K562 (cell line): Measurements from ENCODE around the gene GPN3. TPM values are rescaled to one million over a fixed set of nuclear protein-coding genes. Genes with fewer than 3 reads are reported as not detected.

Experiments
- CBFA2T2 ChIP-seq: fragments of 450-650 bp; conservative IDR thresholded peaks from 2 replicates; pipeline ENCODE4 v1.6.1; 2017; ENCODE audit warnings: mild to moderate bottlenecking
- CBFA2T3 ChIP-seq: fragments of 450-650 bp; IDR thresholded peaks from 2 replicates; pipeline ENCODE4 v1.6.1; 2017
- CEBPG ChIP-seq, 3 experiments: fragments of 200-800 bp in 1 of 3; sonication (Bioruptor generic) in 1 of 3; sonication (generic) in 1 of 3; formaldehyde crosslinking in 1 of 3; IDR thresholded peaks in 2 of 3; conservative IDR thresholded peaks in 1 of 3; 2 replicates each; pipeline versions ENCODE4 v1.6.1 to v1.8.0; 2016 to 2022; ENCODE audit warnings: missing compliant biosample characterization in 2 of 3, missing genetic modification characterization in 2 of 3, mild to moderate bottlenecking in 1 of 3, missing genetic modification reagents in 1 of 3
- CREM ChIP-seq: IDR thresholded peaks from 2 replicates; pipeline ENCODE4 v1.6.1; 2014; ENCODE audit warnings: antibody characterized with exemption, low read depth
- HDAC2 ChIP-seq: fragments of 450-650 bp; IDR thresholded peaks from 2 replicates; pipeline ENCODE4 v1.6.1; 2016; ENCODE audit warnings: mild to moderate bottlenecking
- KLF16 ChIP-seq: IDR thresholded peaks from 2 replicates; pipeline ENCODE4 v1.6.1; 2016; ENCODE audit warnings: antibody characterized with exemption
- NFE2L1 ChIP-seq: fragments of 450-650 bp; IDR thresholded peaks from 2 replicates; pipeline ENCODE4 v1.6.1; 2016; ENCODE audit warnings: missing genetic modification characterization, low read depth, mild to moderate bottlenecking, missing compliant biosample characterization, moderate library complexity, borderline replicate concordance
- NR2F6 ChIP-seq: fragments of 450-650 bp; formaldehyde crosslinking; IDR thresholded peaks from 2 replicates; pipeline ENCODE4 v1.4.0; 2020; ENCODE audit warnings: mild to moderate bottlenecking
- ZBTB7A ChIP-seq: IDR thresholded peaks from 2 replicates; pipeline ENCODE4 v1.6.1; 2011; ENCODE audit warnings: low read depth, mild to moderate bottlenecking, low read length, moderate library complexity, borderline replicate concordance; ENCODE audit not compliant: control insufficient read depth
- ZNF197 ChIP-seq: fragments of 200-800 bp; sonication (Bioruptor generic); IDR thresholded peaks from 2 replicates; pipeline ENCODE4 v1.6.1; 2016; ENCODE audit warnings: low read depth, missing genetic modification characterization, missing compliant biosample characterization
- polyA plus RNA-seq, 8 experiments: library from polyadenylated mRNA; depleted of rRNA in 4 of 8; stranded (reverse) in 5 of 8; unstranded in 3 of 8; fragments of >200 nt; fragmentation: Nextera tagmentation in 2 of 8; fragmentation: Illumina TruSeq in 1 of 8; extraction: Ambion mirVana in 2 of 8; extraction: Trizol in 1 of 8; gene quantifications; 2 replicates each; pipeline versions ENCODE4 v1.2.1 to v1.2.3, GENCODE V29; 2011 to 2014; ENCODE audit warnings: inconsistent platforms in 1 of 8, missing spikeins in 1 of 8
- total RNA-seq, 7 experiments: library from RNA; depleted of rRNA in 6 of 7; stranded (reverse); fragments of >200 nt in 6 of 7; fragmentation: Illumina TruSeq in 2 of 7; extraction: Trizol in 2 of 7; gene quantifications; 2 replicates each; pipeline versions ENCODE4 v1.2.1 to v1.2.3, GENCODE V29; 2011 to 2021; ENCODE audit warnings: low replicate concordance in 1 of 7
- TF ChIP-seq, protein P1 (sequence below): IDR thresholded peaks from 2 replicates; pipeline ENCODE4 v1.6.1; 2012; ENCODE audit warnings: low read depth, low read length, improper control_type of control experiment, borderline replicate concordance
- TF ChIP-seq, protein P2 (sequence below), 2 experiments: IDR thresholded peaks in 1 of 2; conservative IDR thresholded peaks in 1 of 2; 2 replicates each; pipeline ENCODE4 v1.6.1; 2016; ENCODE audit warnings: low read depth in 2 of 2, mild to moderate bottlenecking in 1 of 2, missing compliant biosample characterization in 1 of 2, missing genetic modification characterization in 1 of 2, moderate library complexity in 1 of 2
- TF ChIP-seq, protein P3 (sequence below): fragments of 250-450 bp; sonication (Bioruptor Pico); IDR thresholded peaks from 2 replicates; pipeline ENCODE4 v1.4.0; 2020; ENCODE audit warnings: borderline replicate concordance

Gene GPN3
- total and polyA plus RNA-seq, 9 of the 15 experiments (the other 6 are each of a cell fraction or from before 2014, with no cell fraction given) = 35.8 to 123 (median 64.2) TPM

DNA sequence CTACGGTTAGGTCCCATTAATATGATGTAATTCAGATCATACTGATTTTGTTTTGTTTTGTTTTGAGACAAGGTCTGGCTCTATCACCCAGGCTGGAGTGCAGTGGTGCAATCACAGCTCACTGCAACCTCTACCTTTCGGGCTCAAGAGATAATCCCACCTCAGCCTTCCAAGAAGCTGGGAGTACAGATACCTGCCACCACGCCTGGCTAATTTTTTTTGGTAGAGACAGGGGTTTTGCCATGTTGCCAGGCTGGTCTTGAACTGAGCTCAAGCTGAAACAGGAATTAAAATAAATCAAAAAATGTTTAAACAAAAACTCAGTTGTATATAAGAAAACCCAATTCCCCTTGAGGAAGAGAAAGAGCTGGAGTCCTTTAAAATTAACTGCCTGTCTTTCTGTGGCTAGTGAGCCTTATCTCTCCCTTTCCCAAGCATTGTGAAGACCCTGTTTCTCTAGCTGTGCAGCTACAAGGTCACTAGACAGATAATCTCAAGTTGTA is 46.8 kb downstream of the GPN3 start (continued):
- TF ChIP-seq, protein P1, sequence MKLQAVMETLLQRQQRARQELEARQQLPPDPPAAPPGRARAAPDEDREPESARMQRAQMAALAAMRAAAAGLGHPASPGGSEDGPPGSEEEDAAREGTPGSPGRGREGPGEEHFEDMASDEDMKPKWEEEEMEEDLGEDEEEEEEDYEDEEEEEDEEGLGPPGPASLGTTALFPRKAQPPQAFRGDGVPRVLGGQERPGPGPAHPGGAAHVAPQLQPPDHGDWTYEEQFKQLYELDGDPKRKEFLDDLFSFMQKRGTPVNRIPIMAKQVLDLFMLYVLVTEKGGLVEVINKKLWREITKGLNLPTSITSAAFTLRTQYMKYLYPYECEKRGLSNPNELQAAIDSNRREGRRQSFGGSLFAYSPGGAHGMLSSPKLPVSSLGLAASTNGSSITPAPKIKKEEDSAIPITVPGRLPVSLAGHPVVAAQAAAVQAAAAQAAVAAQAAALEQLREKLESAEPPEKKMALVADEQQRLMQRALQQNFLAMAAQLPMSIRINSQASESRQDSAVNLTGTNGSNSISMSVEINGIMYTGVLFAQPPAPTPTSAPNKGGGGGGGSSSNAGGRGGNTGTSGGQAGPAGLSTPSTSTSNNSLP = no peak
- TF ChIP-seq HDAC2 (peak; percentile 89), ZBTB7A (no peak), CBFA2T2 (peak; percentile 85), NR2F6 (CRISPR knock-in tag) (no peak), CEBPG (CRISPR knock-in tag; IDR thresholded peaks at IDR 0.05) (no peak; the same call in 1 of the 2 replicates), CEBPG (tag; conservative IDR thresholded peaks at IDR 0.05 in 1 of 2, IDR thresholded peaks at IDR 0.05 in 1 of 2) (peak; percentile 49 to 65; a peak in 2 of 4 replicates), NFE2L1 (tag) (no peak), CBFA2T3 (peak; percentile 93), CREM (peak; percentile 22; the same call in 1 of the 2 replicates), KLF16 (peak; percentile 56), ZNF197 (CRISPR knock-in tag) (no peak)
- TF ChIP-seq, protein P2, sequence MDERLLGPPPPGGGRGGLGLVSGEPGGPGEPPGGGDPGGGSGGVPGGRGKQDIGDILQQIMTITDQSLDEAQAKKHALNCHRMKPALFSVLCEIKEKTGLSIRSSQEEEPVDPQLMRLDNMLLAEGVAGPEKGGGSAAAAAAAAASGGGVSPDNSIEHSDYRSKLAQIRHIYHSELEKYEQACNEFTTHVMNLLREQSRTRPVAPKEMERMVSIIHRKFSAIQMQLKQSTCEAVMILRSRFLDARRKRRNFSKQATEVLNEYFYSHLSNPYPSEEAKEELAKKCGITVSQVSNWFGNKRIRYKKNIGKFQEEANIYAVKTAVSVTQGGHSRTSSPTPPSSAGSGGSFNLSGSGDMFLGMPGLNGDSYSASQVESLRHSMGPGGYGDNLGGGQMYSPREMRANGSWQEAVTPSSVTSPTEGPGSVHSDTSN (CRISPR knock-in tag; IDR thresholded peaks at IDR 0.05; ENCODE audit: low read depth) = no peak
- TF ChIP-seq, protein P2 (tag; conservative IDR thresholded peaks at IDR 0.05; ENCODE audit: low read depth) = 0 out of 2 replicates have a peak, but pooled peaks have one; percentile 30
- TF ChIP-seq, protein P3, sequence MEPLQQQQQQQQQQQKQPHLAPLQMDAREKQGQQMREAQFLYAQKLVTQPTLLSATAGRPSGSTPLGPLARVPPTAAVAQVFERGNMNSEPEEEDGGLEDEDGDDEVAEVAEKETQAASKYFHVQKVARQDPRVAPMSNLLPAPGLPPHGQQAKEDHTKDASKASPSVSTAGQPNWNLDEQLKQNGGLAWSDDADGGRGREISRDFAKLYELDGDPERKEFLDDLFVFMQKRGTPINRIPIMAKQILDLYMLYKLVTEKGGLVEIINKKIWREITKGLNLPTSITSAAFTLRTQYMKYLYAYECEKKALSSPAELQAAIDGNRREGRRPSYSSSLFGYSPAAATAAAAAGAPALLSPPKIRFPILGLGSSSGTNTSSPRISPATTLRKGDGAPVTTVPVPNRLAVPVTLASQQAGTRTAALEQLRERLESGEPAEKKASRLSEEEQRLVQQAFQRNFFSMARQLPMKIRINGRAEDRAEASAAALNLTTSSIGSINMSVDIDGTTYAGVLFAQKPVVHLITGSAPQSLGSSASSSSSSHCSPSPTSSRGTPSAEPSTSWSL (CRISPR knock-in tag) = no peak
